ENCODE results near the gene GGA1.
A peak's percentile ranks its signal among the peaks of the same experiment; 100 is the strongest.

The GGA1 gene

DNA sequence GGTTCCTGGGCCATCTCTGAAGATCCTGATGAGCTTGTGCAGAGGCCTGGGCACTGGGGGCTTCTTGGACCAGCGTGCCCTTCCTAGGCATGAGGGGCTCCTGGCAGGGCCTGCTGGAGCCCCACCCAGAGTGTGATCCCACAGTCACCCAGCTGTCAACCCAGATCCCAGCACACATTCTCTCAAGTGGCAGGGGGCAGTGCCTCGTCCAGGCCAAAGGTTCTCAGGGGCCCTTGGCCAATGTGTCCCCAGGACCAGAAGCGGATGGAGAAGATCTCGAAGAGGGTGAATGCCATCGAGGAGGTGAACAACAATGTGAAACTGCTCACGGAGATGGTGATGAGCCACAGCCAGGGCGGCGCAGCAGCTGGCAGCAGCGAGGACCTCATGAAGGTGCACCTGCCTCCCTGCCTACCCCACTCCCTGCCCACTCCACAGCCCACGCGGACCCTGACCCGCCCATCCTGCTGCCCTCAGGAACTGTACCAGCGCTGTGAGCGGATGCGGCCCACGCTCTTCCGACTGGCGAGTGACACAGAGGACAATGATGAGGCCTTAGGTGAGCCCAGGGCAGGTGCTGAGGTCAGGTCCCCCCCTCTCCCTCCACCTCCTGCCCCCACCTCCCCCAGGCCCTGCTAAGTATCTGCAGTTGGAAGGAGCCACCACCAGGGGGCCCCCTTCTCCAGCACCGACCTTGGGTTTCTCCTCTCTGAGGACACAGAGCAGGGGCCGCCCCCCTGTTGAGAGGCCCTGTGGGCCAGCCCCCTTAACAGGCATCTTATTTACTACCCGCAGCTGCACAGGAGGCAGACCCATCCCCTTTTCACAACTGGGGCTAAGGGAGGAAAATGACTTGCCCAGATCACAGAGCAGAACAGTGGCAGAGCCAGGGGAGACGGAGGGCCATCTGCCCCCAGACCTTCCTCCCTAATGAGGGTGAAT lies 14.7 kb downstream of the GGA1 start:
- TF ChIP-seq RAD21 (IDR thresholded peaks at IDR 0.05; ENCODE audit: low read depth): peak; percentile 66
- TF ChIP-seq MAX (IDR thresholded peaks at IDR 0.05): no peak
- 0 out of 2 replicates have a peak, but pooled peaks have one; percentile 68 for TF ChIP-seq ZBTB7A (IDR thresholded peaks at IDR 0.05; ENCODE audit: low read depth)

GRCh38 chr22:37624017-37624365 lies 15.4 kb downstream of the GGA1 start:
- TF ChIP-seq EP300 (IDR thresholded peaks at IDR 0.05; ENCODE audit: borderline replicate concordance) (no peak), ZBTB7A (IDR thresholded peaks at IDR 0.05; ENCODE audit: low read depth) (no peak), FOXM1 (IDR thresholded peaks at IDR 0.05; ENCODE audit: borderline replicate concordance, low read depth) (no peak), CEBPB (IDR thresholded peaks at IDR 0.05) (no peak), USF1 (IDR thresholded peaks at IDR 0.05) (no peak), REST (IDR thresholded peaks at IDR 0.05; ENCODE audit: low read depth) (no peak), TEAD4 (IDR thresholded peaks at IDR 0.05) (no peak), RAD21 (IDR thresholded peaks at IDR 0.05; ENCODE audit: low read depth) (no peak), TAF1 (IDR thresholded peaks at IDR 0.05; ENCODE audit: low read depth) (no peak), MAX (IDR thresholded peaks at IDR 0.05) (no peak), TCF12 (IDR thresholded peaks at IDR 0.05; ENCODE audit: low read depth) (no peak), YY1 (IDR thresholded peaks at IDR 0.05; ENCODE audit: low read depth) (no peak), EGR1 (IDR thresholded peaks at IDR 0.05) (no peak), NFIC (IDR thresholded peaks at IDR 0.05) (no peak), CREB1 (IDR thresholded peaks at IDR 0.05; ENCODE audit: low read depth) (no peak)

- no peak for TF ChIP-seq TEAD4 (IDR thresholded peaks at IDR 0.05)
- TF ChIP-seq ZBTB7A (IDR thresholded peaks at IDR 0.05; ENCODE audit: low read depth): no peak
- no peak for TF ChIP-seq YY1 (IDR thresholded peaks at IDR 0.05; ENCODE audit: low read depth)
Observed at GRCh38 chr22:37624876-37625275, 16.2 kb downstream of the GGA1 start.

GRCh38 chr22:37625737-37626136 lies 17.1 kb downstream of the GGA1 start:
- no peak for TF ChIP-seq EGR1 (IDR thresholded peaks at IDR 0.05)
- TF ChIP-seq RAD21 (IDR thresholded peaks at IDR 0.05; ENCODE audit: low read depth): no peak
- no peak for TF ChIP-seq CREB1 (IDR thresholded peaks at IDR 0.05; ENCODE audit: low read depth)
- no peak for TF ChIP-seq ZBTB7A (IDR thresholded peaks at IDR 0.05; ENCODE audit: low read depth)
- no peak for TF ChIP-seq NFIC (IDR thresholded peaks at IDR 0.05)
- no peak for TF ChIP-seq EP300 (IDR thresholded peaks at IDR 0.05; ENCODE audit: borderline replicate concordance)
- TF ChIP-seq FOXM1 (IDR thresholded peaks at IDR 0.05; ENCODE audit: borderline replicate concordance, low read depth): no peak
- no peak for TF ChIP-seq TEAD4 (IDR thresholded peaks at IDR 0.05)
- no peak for TF ChIP-seq YY1 (IDR thresholded peaks at IDR 0.05; ENCODE audit: low read depth)

GRCh38 chr22:37626144-37626543 lies 17.5 kb downstream of the GGA1 start:
- TF ChIP-seq MAX (IDR thresholded peaks at IDR 0.05) (no peak; the same call in 1 of the 2 replicates), TCF12 (IDR thresholded peaks at IDR 0.05; ENCODE audit: low read depth) (0 out of 2 replicates have a peak, but pooled peaks have one; percentile 15), FOXM1 (IDR thresholded peaks at IDR 0.05; ENCODE audit: borderline replicate concordance, low read depth) (no peak), YY1 (IDR thresholded peaks at IDR 0.05; ENCODE audit: low read depth) (no peak), NFIC (IDR thresholded peaks at IDR 0.05) (peak; percentile 48; the same call in 1 of the 2 replicates), CEBPB (IDR thresholded peaks at IDR 0.05) (no peak)

- TF ChIP-seq YY1 (IDR thresholded peaks at IDR 0.05; ENCODE audit: low read depth) (no peak), RAD21 (IDR thresholded peaks at IDR 0.05; ENCODE audit: low read depth) (no peak), CEBPB (IDR thresholded peaks at IDR 0.05) (no peak), MAX (IDR thresholded peaks at IDR 0.05) (no peak), EGR1 (IDR thresholded peaks at IDR 0.05) (no peak), CREB1 (IDR thresholded peaks at IDR 0.05; ENCODE audit: low read depth) (no peak), FOXM1 (IDR thresholded peaks at IDR 0.05; ENCODE audit: borderline replicate concordance, low read depth) (no peak), REST (IDR thresholded peaks at IDR 0.05; ENCODE audit: low read depth) (no peak)
Observed at GRCh38 chr22:37626556-37627075, 18.0 kb downstream of the GGA1 start.
